ENCODE measurements around the gene AGAP1. TPM values are rescaled to one million over a fixed set of nuclear protein-coding genes. Genes with fewer than 3 reads are reported as not detected.

Gene AGAP1
- total RNA-seq, 1 donor, result 18.5 TPM

- no peaks in the 10 kb centered on the region for H3K9me3 ChIP-seq (ENCODE audit: low read depth, low read length)
- TF ChIP-seq, protein P1, sequence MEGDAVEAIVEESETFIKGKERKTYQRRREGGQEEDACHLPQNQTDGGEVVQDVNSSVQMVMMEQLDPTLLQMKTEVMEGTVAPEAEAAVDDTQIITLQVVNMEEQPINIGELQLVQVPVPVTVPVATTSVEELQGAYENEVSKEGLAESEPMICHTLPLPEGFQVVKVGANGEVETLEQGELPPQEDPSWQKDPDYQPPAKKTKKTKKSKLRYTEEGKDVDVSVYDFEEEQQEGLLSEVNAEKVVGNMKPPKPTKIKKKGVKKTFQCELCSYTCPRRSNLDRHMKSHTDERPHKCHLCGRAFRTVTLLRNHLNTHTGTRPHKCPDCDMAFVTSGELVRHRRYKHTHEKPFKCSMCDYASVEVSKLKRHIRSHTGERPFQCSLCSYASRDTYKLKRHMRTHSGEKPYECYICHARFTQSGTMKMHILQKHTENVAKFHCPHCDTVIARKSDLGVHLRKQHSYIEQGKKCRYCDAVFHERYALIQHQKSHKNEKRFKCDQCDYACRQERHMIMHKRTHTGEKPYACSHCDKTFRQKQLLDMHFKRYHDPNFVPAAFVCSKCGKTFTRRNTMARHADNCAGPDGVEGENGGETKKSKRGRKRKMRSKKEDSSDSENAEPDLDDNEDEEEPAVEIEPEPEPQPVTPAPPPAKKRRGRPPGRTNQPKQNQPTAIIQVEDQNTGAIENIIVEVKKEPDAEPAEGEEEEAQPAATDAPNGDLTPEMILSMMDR (IDR thresholded peaks at IDR 0.05; ENCODE audit: extremely low read depth, low read depth, low read length), result no peak
- H3K4me1 ChIP-seq (ENCODE audit: insufficient read depth, low read length), result no peaks in the 10 kb centered on the region
- H3K4me2 ChIP-seq (ENCODE audit: insufficient read depth, low read length), result no peak overlapping the region
- peaks cover 5% of the 10 kb centered on the region for H3K36me3 ChIP-seq (ENCODE audit: insufficient read depth, low read length)
- H3K27ac ChIP-seq (ENCODE audit: low read depth, low read length), result no peak overlapping the region
- H4K20me1 ChIP-seq (ENCODE audit: insufficient read depth, low read length), result no peaks in the 10 kb centered on the region
- H3K79me2 ChIP-seq (ENCODE audit: insufficient read depth, low read length), result no peaks in the 10 kb centered on the region
- H2AFZ ChIP-seq (ENCODE audit: low read length), result no peak overlapping the region
- H3K4me3 ChIP-seq (ENCODE audit: insufficient read depth, low read length), result no peak overlapping the region
- peak; percentile 41 for DNase-seq (ENCODE audit: insufficient read length, low spot score, missing footprints)
- H3K27me3 ChIP-seq (ENCODE audit: insufficient read depth, low read length), result no peaks in the 10 kb centered on the region
Measured at GRCh38 chr2:235930701-235931100, 436.9 kb downstream of the AGAP1 start.

- no peak overlapping the region for H2AFZ ChIP-seq (ENCODE audit: low read length)
- no peaks in the 10 kb centered on the region for H4K20me1 ChIP-seq (ENCODE audit: insufficient read depth, low read length)
- TF ChIP-seq, protein P1 (IDR thresholded peaks at IDR 0.05; ENCODE audit: extremely low read depth, low read depth, low read length), result no peak
- H3K79me2 ChIP-seq (ENCODE audit: insufficient read depth, low read length), result no peaks in the 10 kb centered on the region
- no peak overlapping the region for H3K4me2 ChIP-seq (ENCODE audit: insufficient read depth, low read length)
- H3K36me3 ChIP-seq (ENCODE audit: insufficient read depth, low read length), result peaks cover 13% of the 10 kb centered on the region
- peak; percentile 25 for DNase-seq (ENCODE audit: insufficient read length, low spot score, missing footprints)
- H3K4me1 ChIP-seq (ENCODE audit: insufficient read depth, low read length), result no peaks in the 10 kb centered on the region
- no peak overlapping the region for H3K27ac ChIP-seq (ENCODE audit: low read depth, low read length)
- no peaks in the 10 kb centered on the region for H3K27me3 ChIP-seq (ENCODE audit: insufficient read depth, low read length)
- no peak overlapping the region for H3K4me3 ChIP-seq (ENCODE audit: insufficient read depth, low read length)
- H3K9me3 ChIP-seq (ENCODE audit: low read depth, low read length), result peaks cover 3% of the 10 kb centered on the region
Measured at GRCh38 chr2:235931676-235932075, 437.8 kb downstream of the AGAP1 start.

- TF ChIP-seq, protein P1 (IDR thresholded peaks at IDR 0.05; ENCODE audit: extremely low read depth, low read depth, low read length), result no peak
- Histone ChIP-seq H4K20me1 (ENCODE audit: insufficient read depth, low read length) (no peaks in the 10 kb centered on the region), H2AFZ (ENCODE audit: low read length) (no peak overlapping the region), H3K79me2 (ENCODE audit: insufficient read depth, low read length) (no peaks in the 10 kb centered on the region), H3K4me2 (ENCODE audit: insufficient read depth, low read length) (no peak overlapping the region), H3K4me1 (ENCODE audit: insufficient read depth, low read length) (no peaks in the 10 kb centered on the region), H3K27ac (ENCODE audit: low read depth, low read length) (no peak overlapping the region), H3K4me3 (ENCODE audit: insufficient read depth, low read length) (no peak overlapping the region), H3K27me3 (ENCODE audit: insufficient read depth, low read length) (no peaks in the 10 kb centered on the region), H3K9me3 (ENCODE audit: low read depth, low read length) (peaks cover 3% of the 10 kb centered on the region), H3K36me3 (ENCODE audit: insufficient read depth, low read length) (peaks cover 13% of the 10 kb centered on the region)
- no peak for DNase-seq (ENCODE audit: insufficient read length, low spot score, missing footprints)
Measured at GRCh38 chr2:235934059-235934773, 440.4 kb downstream of the AGAP1 start.

DNA sequence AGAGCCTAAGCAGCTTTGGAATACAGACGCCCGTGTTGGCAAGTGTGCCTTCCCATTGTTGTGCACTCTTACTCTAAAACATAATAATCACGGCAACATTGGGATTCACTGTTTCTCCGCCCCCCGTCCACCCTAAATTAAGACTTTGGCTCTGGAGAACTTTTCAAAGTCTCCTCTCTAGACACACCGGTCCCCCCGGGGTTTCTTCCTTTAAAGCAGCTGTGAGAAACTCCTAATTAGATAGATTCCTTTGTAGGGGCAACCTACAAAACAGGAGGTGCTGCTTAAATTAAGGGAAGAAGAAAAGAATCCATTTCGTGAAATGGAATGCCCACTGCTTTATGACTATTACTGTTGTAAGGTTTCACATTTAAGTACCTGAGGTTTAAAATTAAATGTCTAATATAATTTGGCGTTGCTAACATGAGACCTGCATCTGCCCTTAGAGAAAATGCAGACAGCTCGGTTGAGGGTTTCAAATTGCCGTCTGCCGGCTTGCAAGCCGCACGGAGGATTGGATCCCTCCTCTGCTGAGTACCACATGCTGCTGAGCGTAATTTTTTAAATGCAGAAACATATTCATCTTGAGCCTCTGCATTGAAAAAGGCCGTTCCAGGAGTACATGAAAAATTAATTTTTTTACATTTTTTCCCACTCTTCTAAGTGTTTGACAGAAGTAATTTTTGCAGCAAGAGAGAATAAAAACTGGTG, 441.1 kb downstream of the AGAP1 start:
- peaks cover 3% of the 10 kb centered on the region for H3K9me3 ChIP-seq (ENCODE audit: low read depth, low read length)
- TF ChIP-seq, protein P1 (IDR thresholded peaks at IDR 0.05; ENCODE audit: extremely low read depth, low read depth, low read length), result no peak
- H3K79me2 ChIP-seq (ENCODE audit: insufficient read depth, low read length), result no peaks in the 10 kb centered on the region
- DNase-seq (ENCODE audit: insufficient read length, low spot score, missing footprints), result no peak
- H3K4me3 ChIP-seq (ENCODE audit: insufficient read depth, low read length), result no peak overlapping the region
- no peaks in the 10 kb centered on the region for H4K20me1 ChIP-seq (ENCODE audit: insufficient read depth, low read length)
- H3K4me2 ChIP-seq (ENCODE audit: insufficient read depth, low read length), result no peak overlapping the region
- H3K4me1 ChIP-seq (ENCODE audit: insufficient read depth, low read length), result peaks cover 5% of the 10 kb centered on the region
- H3K27ac ChIP-seq (ENCODE audit: low read depth, low read length), result no peak overlapping the region
- H2AFZ ChIP-seq (ENCODE audit: low read length), result no peak overlapping the region
- peaks cover 13% of the 10 kb centered on the region for H3K36me3 ChIP-seq (ENCODE audit: insufficient read depth, low read length)
- no peaks in the 10 kb centered on the region for H3K27me3 ChIP-seq (ENCODE audit: insufficient read depth, low read length)
